Lung microvascular endothelial cell (primary cell): ENCODE results near the gene PCNX1. TPM values are rescaled to one million over a fixed set of nuclear protein-coding genes. Genes with fewer than 3 reads are reported as not detected.
A peak's percentile ranks its signal among the peaks of the same experiment; 100 is the strongest.
"Not testable (repeated sequence)": the region's sequence is repeated elsewhere in the genome, so short reads cannot be mapped to it uniquely, and the experiment has no call there.

Source experiments
- DNase-seq, 2 donors: peaks; one replicate each; pipeline versions ENCODE4 v3.0.0 to v3.0.0-alpha.2; 2010; ENCODE audit warnings: low read depth in 2 of 2
- total RNA-seq: library from RNA; depleted of rRNA; stranded (reverse); fragments of >200 nt; gene quantifications from 2 replicates; pipeline ENCODE4 v1.2.1, GENCODE V29; 2014

PCNX1 gene
- total RNA-seq, 1 donor from 2014 or later, result 31.2 TPM

GRCh38 chr14:70915415-70915814 lies 8.2 kb downstream of the PCNX1 start:
- DNase-seq, result no peak

- DNase-seq, result no peak
These were observed 9.0 kb downstream of the PCNX1 start for GRCh38 chr14:70916300-70916699.

DNA sequence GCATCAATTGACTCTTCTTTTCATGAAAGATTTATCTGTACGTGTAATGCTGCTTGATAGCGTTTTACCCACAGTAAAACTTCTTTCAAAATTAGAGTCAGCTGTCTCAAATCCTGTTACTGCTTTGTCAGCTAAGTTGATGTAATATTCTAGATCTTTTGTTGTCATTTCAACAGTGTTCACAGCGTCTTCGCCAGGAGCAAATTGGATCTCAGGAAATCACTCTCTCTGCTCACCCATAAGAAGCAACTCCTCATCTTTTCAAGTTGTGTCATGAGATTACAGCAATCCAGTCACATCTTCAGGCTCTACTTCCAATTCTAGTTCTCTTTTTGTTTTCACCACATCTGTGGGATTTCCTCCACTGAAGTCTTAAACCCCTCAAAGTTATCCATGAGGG lies 9.5 kb downstream of the PCNX1 start:
- no peak for DNase-seq

- DNase-seq, result no peak
These were observed 10.4 kb downstream of the PCNX1 start for GRCh38 chr14:70917633-70918032.

DNA sequence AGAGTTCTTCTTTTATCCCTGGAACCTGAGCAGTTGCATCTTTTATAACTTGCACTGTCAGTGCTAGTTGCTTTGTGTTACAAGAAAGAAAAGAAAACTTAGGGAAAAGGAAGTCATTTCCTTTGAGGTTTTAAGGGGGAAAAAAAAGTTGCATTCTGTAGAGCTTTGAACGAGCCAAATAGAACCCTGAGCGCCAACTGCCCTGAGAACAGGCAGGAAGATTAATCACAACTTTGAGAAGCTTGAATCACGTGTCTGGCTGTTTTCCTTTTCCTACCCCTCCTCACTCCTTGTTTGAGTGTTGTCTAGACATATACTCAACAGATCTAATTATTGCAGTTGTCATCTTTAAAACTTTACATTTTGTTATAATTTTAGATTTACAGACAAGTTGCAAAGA lies 12.5 kb downstream of the PCNX1 start:
- peak in 1 of 2 donors; percentile 89 for DNase-seq

DNA sequence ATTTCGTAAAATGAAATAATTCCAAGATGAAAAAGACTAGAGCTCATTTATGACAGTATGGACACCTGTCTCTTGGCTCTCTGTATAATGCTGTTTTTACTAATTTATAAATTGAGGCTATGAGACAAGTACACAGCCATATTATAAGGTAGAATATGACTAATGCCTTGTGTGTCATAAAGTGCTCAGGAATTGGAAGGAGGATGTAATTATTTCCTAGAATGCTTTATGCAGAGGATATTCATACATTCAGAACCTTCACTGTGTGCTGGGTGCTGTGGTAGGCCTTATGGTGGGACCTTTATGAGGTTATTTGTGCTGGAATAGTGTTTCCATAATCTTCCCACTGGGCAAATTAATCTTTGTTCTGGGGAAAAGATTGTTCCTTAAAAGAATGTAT lies 13.3 kb downstream of the PCNX1 start:
- peak in 1 of 2 donors; percentile 53 for DNase-seq

DNA sequence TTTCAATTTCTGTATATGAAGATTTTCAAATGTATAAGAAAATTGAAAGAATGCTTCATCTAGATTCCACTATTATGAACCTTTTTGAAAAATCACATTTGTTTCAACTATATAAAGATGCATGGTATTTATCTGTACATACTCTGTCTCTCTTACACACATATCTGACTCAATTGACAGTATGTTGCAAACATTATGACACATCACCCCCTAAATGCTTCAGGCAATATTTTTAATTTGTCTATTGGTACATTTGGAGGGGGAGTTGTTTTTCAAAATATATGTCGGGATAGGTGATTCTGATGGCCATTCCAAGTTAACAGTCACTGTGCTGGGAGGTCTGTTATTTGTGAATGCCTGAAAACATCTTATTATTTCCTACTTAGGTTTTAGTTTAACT lies 14.4 kb downstream of the PCNX1 start:
- DNase-seq, result no peak

- no peak for DNase-seq
These were observed 17.3 kb downstream of the PCNX1 start for GRCh38 chr14:70924521-70924920.

GRCh38 chr14:70926235-70926830 lies 19.1 kb downstream of the PCNX1 start:
- no peak for DNase-seq

- DNase-seq, result no peak
These were observed 23.7 kb downstream of the PCNX1 start for GRCh38 chr14:70931008-70931407.

DNA sequence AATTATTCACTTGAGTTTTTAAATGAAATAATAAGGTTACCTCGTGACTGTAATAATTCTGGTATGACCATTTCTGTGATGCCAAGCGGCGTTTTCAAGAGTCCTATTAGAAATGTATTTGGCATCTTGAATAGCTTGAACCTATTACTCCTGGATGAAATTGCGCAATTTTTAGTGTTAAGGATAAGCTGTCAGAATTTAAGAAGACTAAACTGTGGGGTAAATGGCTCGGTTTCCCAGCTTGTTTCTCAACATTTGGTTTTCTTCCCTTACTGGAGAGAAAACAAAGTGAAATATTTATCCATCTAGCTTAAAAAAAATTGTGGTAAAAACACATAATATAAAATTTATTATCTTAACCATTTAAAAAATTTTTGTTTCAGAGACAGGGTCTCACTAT lies 26.8 kb downstream of the PCNX1 start:
- no peak for DNase-seq

GRCh38 chr14:70934502-70935134 lies 27.4 kb downstream of the PCNX1 start:
- peak; percentile 74 to 77 for DNase-seq

GRCh38 chr14:70935135-70935534 lies 27.9 kb downstream of the PCNX1 start:
- peak in 1 of 2 donors; percentile 63 for DNase-seq

DNA sequence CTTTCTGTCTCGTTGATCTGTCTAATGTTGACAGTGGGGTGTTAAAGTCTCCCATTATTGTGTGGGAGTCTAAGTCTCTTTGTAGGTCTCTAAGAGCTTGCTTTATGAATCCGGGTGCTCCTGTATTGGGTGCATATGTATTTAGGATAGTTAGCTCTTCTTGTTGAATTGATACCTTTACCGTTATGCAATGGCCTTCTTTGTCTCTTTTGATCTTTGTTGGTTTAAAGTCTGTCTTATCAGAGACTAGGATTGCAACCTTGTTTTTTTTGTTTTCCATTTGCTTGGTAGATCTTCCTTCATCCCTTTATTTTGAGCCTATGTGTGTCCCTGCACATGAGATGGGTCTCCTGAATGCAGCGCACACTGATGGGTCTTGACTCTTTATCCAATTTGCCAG lies 32.4 kb downstream of the PCNX1 start:
- DNase-seq, result not testable (repeated sequence)

DNA sequence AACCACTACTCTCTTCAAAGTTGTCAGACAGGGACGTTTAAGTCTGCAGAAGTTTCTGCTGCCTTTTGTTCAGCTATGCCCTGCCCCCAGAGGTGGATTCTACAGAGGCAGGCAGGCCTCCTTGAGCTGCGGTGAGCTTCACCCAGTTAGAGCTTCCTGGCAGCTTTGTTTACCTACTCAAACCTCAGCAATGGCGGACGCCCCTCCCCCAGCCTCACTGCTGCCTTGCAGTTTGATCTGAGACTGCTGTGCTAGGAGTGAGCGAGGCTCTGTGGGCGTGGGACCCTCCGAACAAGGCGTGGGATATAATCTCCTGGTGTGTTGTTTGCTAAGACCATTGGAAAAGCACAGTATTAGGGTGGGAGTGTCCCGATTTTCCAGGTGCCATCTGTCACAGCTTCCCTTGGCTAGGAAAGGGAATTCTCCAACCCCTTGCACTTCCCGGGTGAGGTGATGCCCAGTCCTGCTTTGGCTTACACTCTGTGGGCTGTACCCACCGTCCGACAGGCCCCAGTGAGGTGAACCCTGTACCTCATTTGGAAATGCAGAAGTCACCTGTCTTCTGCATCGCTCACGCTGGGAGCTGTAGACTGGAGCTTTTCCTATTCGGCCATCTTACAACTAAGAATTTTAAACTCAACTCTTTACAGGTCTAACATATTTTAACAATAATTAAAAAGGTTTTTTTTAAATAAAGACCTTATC lies 34.5 kb downstream of the PCNX1 start:
- not testable (repeated sequence) for DNase-seq

DNA sequence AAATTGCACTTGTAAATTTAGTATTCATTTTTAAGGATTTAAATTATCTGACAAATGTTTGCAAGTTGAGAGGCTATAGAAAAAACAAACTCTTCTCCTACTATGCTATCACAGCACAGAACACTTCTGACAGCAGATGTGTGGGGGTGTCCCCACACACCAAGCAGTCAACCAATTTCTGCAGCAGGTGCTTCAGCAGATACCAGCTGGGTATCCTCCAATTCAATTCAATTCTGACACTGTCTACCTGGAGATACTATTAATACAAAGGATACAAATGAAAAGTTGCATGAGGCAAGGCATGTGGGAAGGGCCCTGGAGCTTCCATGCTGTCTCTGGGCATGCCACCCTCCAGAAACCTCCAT lies 35.1 kb downstream of the PCNX1 start:
- no peak for DNase-seq

DNA sequence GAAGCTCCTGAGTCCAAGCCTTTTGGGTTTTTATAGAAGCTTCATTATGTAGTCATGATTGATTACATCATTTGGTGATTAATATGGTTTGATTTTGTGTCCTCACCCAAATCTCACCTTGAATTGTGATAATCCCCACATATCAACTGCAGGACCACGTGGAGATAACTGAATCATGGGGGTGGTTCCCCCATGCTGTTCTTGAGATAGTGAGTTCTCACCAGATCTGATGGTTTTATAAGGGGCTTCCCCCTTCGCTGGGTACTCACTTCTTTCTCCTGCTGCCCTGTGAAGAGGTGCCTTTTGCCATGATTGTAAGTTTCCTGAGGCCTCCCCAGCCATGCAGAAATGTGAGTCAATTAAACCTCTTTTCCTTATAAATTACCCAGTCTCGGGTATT lies 35.5 kb downstream of the PCNX1 start:
- DNase-seq, result not testable (repeated sequence)

DNA sequence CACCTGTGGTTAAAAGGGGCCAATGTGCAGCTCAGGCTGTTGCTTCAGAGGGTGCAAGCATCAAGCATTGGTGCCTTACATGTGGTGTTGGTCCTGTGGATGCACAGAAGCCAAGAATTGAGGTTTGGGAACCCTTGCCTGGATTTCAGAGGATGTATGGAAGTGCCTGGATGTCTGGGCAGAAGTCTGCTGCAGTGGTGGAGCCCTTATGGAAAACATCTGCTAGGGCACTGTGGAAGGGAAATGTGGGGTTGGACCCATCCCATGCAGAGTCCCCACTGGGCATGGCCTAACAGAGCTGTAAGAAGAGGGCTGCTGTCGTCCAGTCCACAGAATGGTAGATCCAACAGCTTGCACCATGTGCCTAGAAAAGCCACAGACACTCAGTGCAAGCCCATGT lies 36.6 kb downstream of the PCNX1 start:
- no peak for DNase-seq

GRCh38 chr14:70947739-70948138 lies 40.5 kb downstream of the PCNX1 start:
- DNase-seq, result no peak

DNA sequence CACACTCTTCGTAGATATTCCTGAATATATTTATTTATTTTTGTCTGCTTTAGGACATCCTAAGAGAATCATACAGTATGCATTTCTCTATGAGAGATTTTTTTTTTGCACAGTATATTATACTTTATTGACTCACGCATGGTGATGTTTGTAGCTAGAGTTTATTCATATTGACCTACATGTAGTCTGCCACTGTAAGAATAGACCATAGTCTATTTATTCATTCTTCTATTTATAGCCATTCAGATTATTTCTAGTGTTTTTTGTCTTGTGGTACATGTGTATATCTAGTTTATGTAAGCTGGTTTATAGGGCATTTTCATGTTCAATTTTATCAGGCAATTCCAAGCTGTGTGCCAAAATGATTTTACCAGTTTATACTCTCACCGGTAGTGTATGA lies 45.2 kb downstream of the PCNX1 start:
- DNase-seq, result no peak

DNA sequence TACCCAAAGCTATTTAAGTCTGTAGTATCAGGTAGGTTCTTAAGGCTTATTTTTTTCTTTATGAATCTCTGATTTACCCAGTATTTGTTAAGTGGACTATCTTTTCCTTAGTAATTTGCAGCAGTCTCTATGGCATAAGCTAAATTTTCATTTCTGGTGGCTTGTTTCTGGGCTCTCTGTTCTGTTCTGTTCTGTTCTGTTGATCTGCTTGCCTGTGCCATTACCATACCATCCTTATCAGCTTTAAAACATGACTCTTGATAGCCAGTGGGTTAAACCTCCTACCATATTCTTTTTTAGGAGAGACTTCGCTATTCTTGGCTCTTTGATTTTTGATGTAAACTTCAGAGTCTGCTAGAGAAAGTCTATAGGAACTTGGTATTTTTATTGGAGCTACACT lies 46.8 kb downstream of the PCNX1 start:
- DNase-seq, result no peak

DNA sequence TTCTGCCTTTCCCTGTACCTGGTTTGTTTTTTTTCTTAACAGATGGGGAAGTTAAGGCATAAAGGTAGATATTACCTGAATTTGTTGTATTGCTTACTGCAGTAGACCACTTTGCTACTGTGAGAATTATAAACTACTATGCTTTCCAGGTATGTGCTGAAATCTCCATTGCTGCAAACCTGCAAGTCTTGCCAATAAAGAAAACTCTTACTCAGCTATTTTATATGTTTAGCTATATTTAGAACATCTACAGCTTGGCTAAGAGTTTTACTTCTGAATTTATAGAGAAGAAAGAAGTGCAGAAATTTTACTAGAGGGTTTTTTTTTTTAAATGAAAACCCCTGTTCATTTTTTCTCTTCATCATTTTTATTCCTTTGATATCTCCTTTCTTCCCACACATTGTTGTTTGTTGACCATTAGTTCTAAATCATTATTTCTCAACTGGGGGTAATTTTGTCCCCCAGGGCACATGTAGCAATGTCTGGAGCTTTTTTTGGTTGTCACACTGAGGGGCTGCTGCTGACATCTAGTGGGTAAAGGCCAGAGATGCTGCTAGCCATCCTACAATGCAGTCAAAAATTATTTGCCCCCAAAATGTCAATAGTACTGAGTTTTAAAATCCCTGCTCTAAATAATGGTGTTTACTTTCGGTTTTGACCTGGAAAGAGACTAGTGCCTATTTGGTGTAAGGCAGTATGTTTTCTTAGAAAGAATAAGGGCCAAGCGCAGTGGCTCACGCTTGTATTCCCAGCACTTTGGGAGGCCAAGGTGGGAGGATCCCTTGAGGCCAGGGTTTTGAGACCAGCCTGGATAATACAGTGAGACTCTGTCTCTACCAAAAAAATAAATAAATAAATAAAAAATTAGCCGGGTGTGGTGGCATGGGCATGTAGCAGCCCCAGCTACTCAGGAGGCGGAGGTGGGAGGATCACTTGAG lies 48.6 kb downstream of the PCNX1 start:
- DNase-seq, result peak; percentile 45 to 63
